Small intestine (tissue), 7 donors: ENCODE measurements around the gene PITPNM1. TPM values are rescaled to one million over a fixed set of nuclear protein-coding genes. Genes with fewer than 3 reads are reported as not detected.
"Not testable (repeated sequence)": the region's sequence is repeated elsewhere in the genome, so short reads cannot be mapped to it uniquely, and the experiment has no call there.

Experiments
- DNase-seq, 2 donors: peaks; one replicate each; pipeline versions ENCODE4 v3.0.0 to v3.0.0-alpha.2; 2013
- FAIRE-seq: peaks from 2 replicates; lab custom pipeline; 2012; peaks lifted over from hg19 to GRCh38; lab: Jason Lieb, UNC
- H3K27ac ChIP-seq, 3 donors: one replicate each; pipeline ENCODE4 v1.5.1; 2013; ENCODE audit warnings: low read length in 2 of 3, mild to moderate bottlenecking in 2 of 3, control low read depth in 1 of 3, inconsistent platforms in 1 of 3, low read depth in 1 of 3, moderate library complexity in 1 of 3
- H3K27me3 ChIP-seq, 3 donors: one replicate each; pipeline ENCODE4 v1.6.1; 2013; ENCODE audit warnings: low read length in 3 of 3, inconsistent platforms in 1 of 3; ENCODE audit not compliant: control insufficient read depth in 3 of 3, insufficient read depth in 3 of 3
- H3K36me3 ChIP-seq, 3 donors: one replicate each; pipeline ENCODE4 v1.6.1; 2013; ENCODE audit warnings: low read length in 3 of 3, inconsistent platforms in 1 of 3, low read depth in 1 of 3, mild to moderate bottlenecking in 1 of 3, moderate library complexity in 1 of 3; ENCODE audit not compliant: control insufficient read depth in 3 of 3, insufficient read depth in 2 of 3
- H3K4me1 ChIP-seq, 3 donors: one replicate each; pipeline ENCODE4 v1.6.1; 2013; ENCODE audit warnings: low read length in 2 of 3, inconsistent platforms in 1 of 3, low read depth in 1 of 3, mild to moderate bottlenecking in 1 of 3, moderate library complexity in 1 of 3; ENCODE audit not compliant: control insufficient read depth in 3 of 3, insufficient read depth in 2 of 3
- H3K4me3 ChIP-seq, 3 donors: one replicate each; pipeline ENCODE4 v1.5.1; 2013; ENCODE audit warnings: low read length in 3 of 3, control low read depth in 1 of 3, inconsistent platforms in 1 of 3, low read depth in 1 of 3, mild to moderate bottlenecking in 1 of 3, moderate library complexity in 1 of 3
- H3K9me3 ChIP-seq, 2 donors: one replicate each; pipeline ENCODE4 v1.6.1; 2013; ENCODE audit warnings: low read depth in 1 of 2, low read length in 1 of 2; ENCODE audit not compliant: control insufficient read depth in 2 of 2, insufficient read depth in 1 of 2
- WGBS, 3 donors: extraction: QIAGEN DNeasy Blood & Tissue Kit; methylation state at CpG; one replicate each; pipeline ENCODE4 v1.1.7; 2013; 5-methylcytosine and 5-hydroxymethylcytosine counted together
- polyA plus RNA-seq, 4 donors: library from polyadenylated mRNA; stranded (reverse) in 3 of 4; unstranded in 1 of 4; fragments of 200-250 nt in 3 of 4; fragments of 120-200 nt in 1 of 4; gene quantifications; one replicate each; pipeline versions ENCODE4 v1.2.1 to v1.2.3, GENCODE V29; 2013
- donor health status: healthy with polysubstance abuse.
- donor health status: control.
- donor health status: control.
- donor health status: Bipolar disorder and iron deficiency.
- donor health status: healthy.

The PITPNM1 gene
- polyA plus RNA-seq, 4 donors, result 31.2 to 42.1 (median 35.9) TPM

DNA sequence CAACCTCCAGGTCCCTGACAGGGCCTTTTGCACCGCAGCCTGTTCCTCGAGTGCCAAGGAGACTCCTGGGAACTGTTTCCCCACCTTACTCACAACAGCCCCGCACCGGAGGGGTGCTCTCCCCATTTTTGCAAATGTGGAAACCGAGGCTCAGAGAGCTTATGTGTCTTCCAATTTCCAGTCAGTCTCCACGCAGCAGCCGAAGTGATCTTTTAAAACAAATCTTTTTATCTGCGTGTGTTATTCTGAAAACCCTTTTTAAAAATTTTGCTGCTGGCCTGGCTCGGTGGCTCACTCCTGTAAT lies 35.7 kb downstream of the PITPNM1 start:
- peak overlapping the region; percentile 43 to 84 (median 81) for H3K4me3 ChIP-seq
- H3K4me1 ChIP-seq, result peaks cover 0 to 32% (median 7%) of the 10 kb centered on the region in 3 donors
- DNase-seq (no peak), FAIRE-seq (no peak)
- H3K36me3 ChIP-seq, result peaks cover 0 to 21% (median 0%) of the 10 kb centered on the region in 3 donors
- peak overlapping the region; percentile 75 to 96 (median 80) for H3K27ac ChIP-seq
- H3K9me3 ChIP-seq, result no peaks in the 10 kb centered on the region
- H3K27me3 ChIP-seq, result no peaks in the 10 kb centered on the region
- WGBS, 3 donors, result 6 to 13% (median 10%) methylated on average over 9 of the region's 9 CpGs

GRCh38 chr11:67468759-67469507 lies 36.2 kb downstream of the PITPNM1 start, which contains the start of gene TMEM134:
Gene TMEM134, minus strand, starts transcription at chr11:67469251. Its CDS starts 59 bp downstream, at chr11:67469192.
- DNase-seq, result peak; percentile 91 to 95
- peaks cover 0 to 25% (median 0%) of the 10 kb centered on the region in 3 donors for H3K36me3 ChIP-seq
- peaks cover 2 to 37% (median 7%) of the 10 kb centered on the region in 3 donors for H3K4me1 ChIP-seq
- H3K4me3 ChIP-seq, result peak within 1 kb of the TSS; percentile 81 to 84 (median 84)
- no peaks in the 10 kb centered on the region for H3K9me3 ChIP-seq
- H3K27me3 ChIP-seq, result no peaks in the 10 kb centered on the region
- peak within 1 kb of the TSS; percentile 80 to 96 (median 95) for H3K27ac ChIP-seq
- WGBS, 3 donors, result 0 to 1% (median 0%) methylated on average over 40 to 76 of the region's 76 CpGs
- no peak for FAIRE-seq

DNA sequence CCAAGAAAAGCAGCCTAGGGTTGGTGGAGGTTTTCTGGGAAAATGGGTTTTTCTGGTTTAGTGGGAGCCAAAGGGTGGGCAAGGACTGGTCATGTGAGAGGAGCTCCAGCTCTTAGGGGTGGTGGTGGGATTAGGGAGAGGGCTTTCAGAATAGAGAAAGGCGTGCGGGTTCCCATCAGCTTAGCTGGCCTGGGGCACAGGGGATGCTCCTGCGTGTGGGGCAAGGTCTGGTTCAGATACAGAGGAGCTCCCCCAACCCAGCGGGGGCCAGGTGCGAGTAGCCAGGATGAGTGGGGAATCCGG lies 36.8 kb downstream of the PITPNM1 start:
- Histone ChIP-seq H3K9me3 (no peaks in the 10 kb centered on the region), H3K4me3 (peak overlapping the region; percentile 81 to 84 (median 84)), H3K27ac (peak overlapping the region; percentile 52 to 95 (median 86)), H3K27me3 (no peaks in the 10 kb centered on the region), H3K36me3 (peaks cover 0 to 29% (median 0%) of the 10 kb centered on the region in 3 donors), H3K4me1 (peaks cover 2 to 40% (median 7%) of the 10 kb centered on the region in 3 donors)
- 0 to 4% (median 0%) methylated on average over 6 of the region's 6 CpGs for WGBS, 3 donors
- DNase-seq (no peak), FAIRE-seq (no peak)

DNA sequence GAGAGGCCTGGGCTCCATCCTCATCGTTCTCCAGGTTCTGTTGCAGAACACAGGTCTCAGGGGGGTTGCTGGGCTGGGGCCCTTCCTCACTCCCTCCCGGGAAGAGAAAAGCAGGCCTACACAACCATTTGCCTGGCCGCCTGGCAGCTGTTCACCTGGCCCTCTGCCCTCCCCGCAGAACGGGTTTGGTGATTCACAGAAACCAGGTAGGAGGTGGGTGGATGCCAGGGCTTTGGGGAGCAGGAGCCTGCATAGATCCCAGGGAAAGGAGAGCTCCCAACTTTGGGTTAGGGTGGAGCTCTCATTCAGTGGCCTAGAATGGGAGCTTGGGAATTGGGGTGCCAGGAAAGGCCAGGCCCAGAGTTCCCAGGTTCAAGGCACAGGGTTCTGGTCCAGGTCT lies 37.1 kb downstream of the PITPNM1 start:
- peak; percentile 57 to 64 for DNase-seq
- no peak for FAIRE-seq
- peaks cover 0 to 31% (median 0%) of the 10 kb centered on the region in 3 donors for H3K36me3 ChIP-seq
- peak overlapping the region; percentile 81 to 84 (median 84) for H3K4me3 ChIP-seq
- WGBS, 3 donors, result 12 to 28% (median 13%) methylated on average over 5 of the region's 5 CpGs
- H3K27ac ChIP-seq, result peak overlapping the region in 2 of 3 donors; percentile 86 to 95
- H3K9me3 ChIP-seq, result no peaks in the 10 kb centered on the region
- peaks cover 2 to 40% (median 7%) of the 10 kb centered on the region in 3 donors for H3K4me1 ChIP-seq
- no peaks in the 10 kb centered on the region for H3K27me3 ChIP-seq

DNA sequence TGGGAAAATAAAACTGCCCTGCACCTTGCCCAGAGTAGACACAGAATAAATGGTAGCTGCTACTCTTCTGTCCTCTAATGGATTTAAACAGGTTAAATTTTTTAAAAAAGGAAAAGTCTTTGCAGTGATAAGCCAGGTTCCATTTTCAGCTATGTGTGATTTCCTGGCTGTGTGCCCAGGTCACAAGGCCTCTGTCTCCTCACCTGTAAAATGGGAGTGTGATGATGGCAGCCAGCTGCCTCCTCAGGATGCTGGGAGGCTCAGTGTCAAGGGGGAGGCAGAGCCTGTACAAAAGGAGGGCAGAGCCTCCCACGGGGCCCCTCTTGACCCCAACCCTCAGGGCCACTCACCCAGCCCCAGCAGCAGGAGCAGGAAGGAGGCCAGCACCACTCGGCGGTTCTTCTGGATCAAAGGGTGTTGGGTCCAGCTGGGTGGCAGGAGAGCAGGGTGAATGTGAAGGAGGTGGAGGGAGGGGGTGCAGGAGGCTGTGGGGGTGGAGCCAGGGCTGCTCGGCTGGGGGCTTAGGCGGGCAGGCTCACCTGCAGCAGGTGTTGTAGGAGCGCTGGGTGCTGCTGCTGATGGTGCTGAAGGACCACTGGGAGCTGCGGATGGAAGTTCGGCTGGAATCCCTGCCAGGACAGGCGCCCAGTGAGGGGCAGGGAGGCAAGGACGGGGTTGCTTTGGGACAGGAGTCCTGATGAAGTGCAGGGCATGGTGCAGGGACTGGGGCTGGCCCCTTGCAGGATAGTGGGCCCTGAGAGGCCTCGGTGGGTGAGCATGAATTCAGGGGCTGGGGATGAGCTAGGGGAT lies 38.0 kb downstream of the PITPNM1 start:
- H3K27ac ChIP-seq, result peak overlapping the region in 1 of 3 donors; percentile 86

GRCh38 chr11:67466367-67466766 lies 38.8 kb downstream of the PITPNM1 start:
- Histone ChIP-seq H3K27me3 (no peaks in the 10 kb centered on the region), H3K4me3 (no peak overlapping the region), H3K36me3 (peaks cover 0 to 33% (median 0%) of the 10 kb centered on the region in 3 donors), H3K27ac (no peak overlapping the region), H3K9me3 (no peaks in the 10 kb centered on the region), H3K4me1 (peaks cover 2 to 40% (median 7%) of the 10 kb centered on the region in 3 donors)
- FAIRE-seq, result no peak
- WGBS, 3 donors, result 75 to 88% (median 83%) methylated on average over 5 of the region's 5 CpGs
- DNase-seq, result no peak

More for the DNA sequence above, 38.0 kb downstream of the PITPNM1 start:
- 44 to 72% (median 52%) methylated on average over 10 to 11 of the region's 11 CpGs for WGBS, 3 donors
- DNase-seq (no peak), FAIRE-seq (no peak)
- no peaks in the 10 kb centered on the region for H3K27me3 ChIP-seq
- no peak overlapping the region for H3K4me3 ChIP-seq
- H3K4me1 ChIP-seq, result peaks cover 2 to 40% (median 7%) of the 10 kb centered on the region in 3 donors
- H3K36me3 ChIP-seq, result peaks cover 0 to 33% (median 0%) of the 10 kb centered on the region in 3 donors
- H3K9me3 ChIP-seq, result no peaks in the 10 kb centered on the region

DNA sequence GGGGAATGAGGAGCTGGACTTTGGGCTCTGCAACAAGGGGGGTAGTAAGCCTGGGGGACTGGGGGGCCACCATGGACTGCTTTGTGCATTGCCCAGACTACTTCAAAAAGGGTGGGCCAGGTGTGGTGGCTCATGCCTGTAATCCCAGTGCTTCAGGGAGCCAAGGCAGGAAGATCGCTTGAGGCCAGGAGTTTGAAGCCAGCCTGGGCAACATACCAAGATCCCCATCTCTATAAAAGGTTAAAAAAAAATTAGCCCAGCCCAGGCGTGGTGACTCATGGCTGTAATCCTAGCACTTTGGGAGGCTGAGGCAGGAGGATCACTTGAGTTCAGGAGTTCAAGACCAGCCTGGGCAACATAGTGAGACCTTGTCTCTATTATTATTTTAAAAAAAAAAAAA lies 39.6 kb downstream of the PITPNM1 start:
- H3K36me3 ChIP-seq, result peaks cover 0 to 33% (median 0%) of the 10 kb centered on the region in 3 donors
- peaks cover 2 to 40% (median 7%) of the 10 kb centered on the region in 3 donors for H3K4me1 ChIP-seq
- H3K27me3 ChIP-seq, FAIRE-seq, H3K9me3 ChIP-seq: not testable (repeated sequence)
- DNase-seq, result peak in 1 of 2 donors; percentile 28
- 55 to 70% (median 65%) methylated on average over 2 of the region's 2 CpGs for WGBS, 3 donors
- peak overlapping the region in 2 of 3 donors; percentile 84 to 95 for H3K4me3 ChIP-seq
- peak overlapping the region; percentile 83 to 95 (median 88) for H3K27ac ChIP-seq

DNA sequence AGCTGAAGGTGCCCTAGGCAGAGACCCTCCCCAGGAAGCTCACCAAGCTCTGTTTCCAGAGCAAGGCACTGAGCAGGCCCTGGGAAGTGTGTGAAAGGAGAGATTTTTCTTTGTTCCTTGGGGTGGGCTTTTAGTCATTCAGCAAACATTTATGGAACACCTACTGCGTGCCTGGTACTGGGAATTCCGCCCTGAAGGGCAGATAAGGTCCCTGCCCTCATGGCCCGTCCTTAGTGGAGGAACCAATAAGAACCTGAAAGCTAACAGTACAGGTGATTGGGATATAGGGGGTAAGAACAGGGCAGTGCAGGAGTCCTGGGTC lies 40.0 kb downstream of the PITPNM1 start:
- 23 to 45% (median 37%) methylated on average over 3 of the region's 3 CpGs for WGBS, 3 donors
- no peaks in the 10 kb centered on the region for H3K9me3 ChIP-seq
- H3K4me1 ChIP-seq, result peaks cover 2 to 40% (median 7%) of the 10 kb centered on the region in 3 donors
- DNase-seq, result peak; percentile 42 to 44
- H3K27ac ChIP-seq, result peak overlapping the region; percentile 83 to 95 (median 88)
- peak overlapping the region; percentile 55 to 95 (median 84) for H3K4me3 ChIP-seq
- peaks cover 0 to 33% (median 0%) of the 10 kb centered on the region in 3 donors for H3K36me3 ChIP-seq
- no peaks in the 10 kb centered on the region for H3K27me3 ChIP-seq
- FAIRE-seq, result no peak
